Measurements from ENCODE around the gene CDC14B. TPM values are rescaled to one million over a fixed set of nuclear protein-coding genes. Genes with fewer than 3 reads are reported as not detected.
"Not testable (repeated sequence)": the region's sequence is repeated elsewhere in the genome, so short reads cannot be mapped to it uniquely, and the experiment has no call there.

Gene CDC14B
- 38.5 and 47.9 TPM in 2 replicates for total RNA-seq (2014; rRNA removed; shearing (Covaris generic))

GRCh38 chr9:96619491-96620180 is at the start of gene CDC14B:
TSS of gene CDC14B (minus strand) at chr9:96619843. CDS start at chr9:96619378, 465 bp downstream.
- no peaks in the 10 kb centered on the region for H3K36me3 ChIP-seq (replicated peaks; ENCODE audit: control insufficient read depth, insufficient read depth, low read length)
- DNase-seq = peak; percentile 93
- H3K4me3 ChIP-seq (ENCODE audit: insufficient read depth, low read depth, low read length) = peak within 1 kb of the TSS; percentile 68
- H3K27me3 ChIP-seq (ENCODE audit: control insufficient read depth, insufficient read depth, low read length) = peaks cover 11% of the 10 kb centered on the region

DNA sequence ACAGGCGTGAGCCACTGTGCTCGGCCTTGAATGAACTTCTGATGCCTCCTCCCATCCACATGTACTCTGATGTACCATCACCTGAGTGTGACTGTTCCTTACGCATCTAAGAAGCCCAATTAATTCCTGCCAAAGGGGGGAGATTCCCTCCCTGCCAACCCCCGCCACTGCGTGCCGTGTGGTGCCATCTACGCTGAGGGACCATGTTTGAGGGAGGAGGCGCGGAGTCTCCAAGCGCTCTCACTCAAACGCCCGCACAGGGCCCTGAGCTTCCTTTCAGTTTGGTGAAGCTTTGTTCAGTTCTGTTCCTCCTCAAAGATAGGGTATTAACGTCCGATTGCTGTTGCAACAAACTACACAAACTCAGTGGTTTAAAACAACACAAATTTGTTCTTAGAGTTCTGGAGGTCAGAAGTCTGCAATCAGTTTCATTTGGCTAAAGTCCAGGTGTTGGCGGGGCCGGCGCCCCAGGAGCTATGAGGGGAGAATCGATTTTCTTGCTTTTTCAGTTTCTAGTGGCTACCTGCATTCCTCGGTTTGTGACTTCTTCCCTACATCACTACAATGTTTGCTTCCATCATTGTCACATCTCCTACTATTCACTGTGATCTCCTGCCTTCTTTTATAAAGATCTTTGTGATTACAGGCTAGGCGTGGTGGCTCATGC is 49.4 kb upstream of the CDC14B start:
- H3K4me3 ChIP-seq (ENCODE audit: insufficient read depth, low read depth, low read length) = no peak overlapping the region
- no peaks in the 10 kb centered on the region for H3K36me3 ChIP-seq (replicated peaks; ENCODE audit: control insufficient read depth, insufficient read depth, low read length)
- no peaks in the 10 kb centered on the region for H3K27me3 ChIP-seq (ENCODE audit: control insufficient read depth, insufficient read depth, low read length)
- DNase-seq = no peak

GRCh38 chr9:96667363-96667728 is 47.7 kb upstream of the CDC14B start:
- DNase-seq = peak; percentile 35
- Histone ChIP-seq H3K27me3 (ENCODE audit: control insufficient read depth, insufficient read depth, low read length) (no peaks in the 10 kb centered on the region), H3K4me3 (ENCODE audit: insufficient read depth, low read depth, low read length) (no peak overlapping the region), H3K36me3 (replicated peaks; ENCODE audit: control insufficient read depth, insufficient read depth, low read length) (no peaks in the 10 kb centered on the region)

- not testable (repeated sequence) for H3K27me3 ChIP-seq (ENCODE audit: control insufficient read depth, insufficient read depth, low read length); H3K36me3 ChIP-seq (replicated peaks; ENCODE audit: control insufficient read depth, insufficient read depth, low read length); H3K4me3 ChIP-seq (ENCODE audit: insufficient read depth, low read depth, low read length)
- peak; percentile 75 for DNase-seq
These were observed 47.2 kb upstream of the CDC14B start for GRCh38 chr9:96666653-96667362.

DNA sequence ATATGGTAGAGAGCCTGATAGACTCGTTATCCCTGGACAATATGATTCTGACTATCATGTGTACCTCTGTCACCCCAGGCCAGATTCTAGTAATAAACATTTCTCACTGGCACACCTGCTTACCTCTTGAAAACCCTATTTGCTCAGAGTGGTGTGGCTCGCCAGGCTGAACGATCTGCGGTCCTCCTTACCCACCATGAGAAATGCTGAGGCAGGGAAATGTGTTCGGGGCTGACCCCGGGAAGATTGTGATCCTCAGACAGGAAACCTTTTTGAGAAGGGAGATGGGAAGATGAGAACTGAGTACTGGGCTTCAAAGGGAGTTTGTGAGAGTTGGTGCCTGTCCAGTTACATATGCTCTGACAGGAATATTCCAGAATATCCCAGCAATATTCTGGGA is 46.1 kb upstream of the CDC14B start:
- no peaks in the 10 kb centered on the region for H3K27me3 ChIP-seq (ENCODE audit: control insufficient read depth, insufficient read depth, low read length)
- no peaks in the 10 kb centered on the region for H3K36me3 ChIP-seq (replicated peaks; ENCODE audit: control insufficient read depth, insufficient read depth, low read length)
- H3K4me3 ChIP-seq (ENCODE audit: insufficient read depth, low read depth, low read length) = no peak overlapping the region
- no peak for DNase-seq

GRCh38 chr9:96663506-96664120 is 44.0 kb upstream of the CDC14B start:
- DNase-seq = no peak
- Histone ChIP-seq H3K4me3 (ENCODE audit: insufficient read depth, low read depth, low read length) (no peak overlapping the region), H3K27me3 (ENCODE audit: control insufficient read depth, insufficient read depth, low read length) (no peaks in the 10 kb centered on the region), H3K36me3 (replicated peaks; ENCODE audit: control insufficient read depth, insufficient read depth, low read length) (no peaks in the 10 kb centered on the region)

- no peak for DNase-seq
- no peaks in the 10 kb centered on the region for H3K27me3 ChIP-seq (ENCODE audit: control insufficient read depth, insufficient read depth, low read length)
- no peaks in the 10 kb centered on the region for H3K36me3 ChIP-seq (replicated peaks; ENCODE audit: control insufficient read depth, insufficient read depth, low read length)
- H3K4me3 ChIP-seq (ENCODE audit: insufficient read depth, low read depth, low read length) = no peak overlapping the region
These were observed 42.1 kb upstream of the CDC14B start for GRCh38 chr9:96661711-96662110.

DNA sequence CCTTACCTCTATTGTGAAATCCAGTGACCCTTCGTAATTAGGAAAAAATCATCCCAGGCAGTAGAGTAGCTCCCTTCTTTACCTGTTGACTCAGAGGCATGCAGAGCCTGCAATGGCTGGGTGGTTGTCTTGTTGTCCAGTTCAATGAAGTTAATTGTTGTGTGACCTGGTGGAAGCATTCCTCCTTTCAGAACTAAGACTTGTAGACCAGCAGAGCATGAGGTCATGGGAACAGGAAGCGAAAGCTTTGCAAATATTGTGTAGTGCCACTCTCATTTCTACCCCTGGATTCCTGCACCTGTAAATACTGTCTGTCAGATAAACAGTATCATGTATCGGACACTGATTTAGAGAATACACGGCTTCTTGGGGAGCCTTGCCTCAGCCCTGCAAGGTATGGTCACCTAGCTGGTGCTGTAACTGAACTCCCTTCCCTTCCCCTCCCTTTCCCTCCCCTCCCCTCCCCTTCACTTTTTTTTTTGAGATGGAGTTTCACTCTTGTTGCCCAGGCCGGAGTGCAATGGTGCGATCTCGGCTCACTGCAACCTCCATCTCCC is 41.1 kb upstream of the CDC14B start:
- H3K4me3 ChIP-seq (ENCODE audit: insufficient read depth, low read depth, low read length) = no peak overlapping the region
- no peaks in the 10 kb centered on the region for H3K36me3 ChIP-seq (replicated peaks; ENCODE audit: control insufficient read depth, insufficient read depth, low read length)
- H3K27me3 ChIP-seq (ENCODE audit: control insufficient read depth, insufficient read depth, low read length) = no peaks in the 10 kb centered on the region; the same call in 1 of the 2 replicates
- DNase-seq = no peak

DNA sequence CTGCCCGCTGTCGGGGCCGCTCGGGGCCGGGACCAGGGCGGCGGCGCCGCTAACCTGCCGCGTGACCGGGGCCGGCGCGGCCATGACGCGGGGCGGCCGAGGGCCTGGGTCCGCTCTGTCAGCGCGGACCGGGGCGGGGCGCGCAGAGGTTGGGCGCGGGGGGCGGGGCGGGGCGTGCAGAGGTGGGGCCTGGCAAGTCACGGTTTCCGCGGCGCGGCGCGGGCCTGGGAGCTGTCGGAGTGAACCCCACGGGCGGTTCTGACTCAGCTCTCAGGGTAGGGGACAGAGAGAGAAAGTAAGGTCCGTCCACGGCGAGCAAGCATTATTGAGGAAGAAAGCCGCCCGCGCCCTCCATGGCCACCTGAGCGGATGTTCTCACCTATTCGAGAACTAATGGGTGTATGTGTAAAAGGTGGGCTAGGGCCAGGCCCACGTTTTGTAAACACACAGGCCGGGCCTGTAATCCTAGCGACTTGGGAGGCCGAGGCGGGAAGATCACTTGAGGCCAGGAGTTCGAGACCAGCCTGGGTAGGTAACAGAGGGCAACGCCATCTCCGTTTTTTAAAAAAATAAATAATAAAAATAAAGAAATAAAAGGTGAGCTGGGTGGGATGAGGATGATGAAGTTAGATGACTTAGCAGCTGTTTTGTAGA is 35.7 kb upstream of the CDC14B start, which contains the start of gene PRXL2C:
Gene PRXL2C, minus strand, starts transcription at position 120 of the 654 bp plus-strand sequence. Its CDS starts 36 bp downstream, at position 84.
- H3K36me3 ChIP-seq (replicated peaks; ENCODE audit: control insufficient read depth, insufficient read depth, low read length) = no peaks in the 10 kb centered on the region
- H3K4me3 ChIP-seq (ENCODE audit: insufficient read depth, low read depth, low read length) = peak within 1 kb of the TSS; percentile 69
- no peak for DNase-seq
- H3K27me3 ChIP-seq (ENCODE audit: control insufficient read depth, insufficient read depth, low read length) = no peaks in the 10 kb centered on the region; the same call in 1 of the 2 replicates

DNA sequence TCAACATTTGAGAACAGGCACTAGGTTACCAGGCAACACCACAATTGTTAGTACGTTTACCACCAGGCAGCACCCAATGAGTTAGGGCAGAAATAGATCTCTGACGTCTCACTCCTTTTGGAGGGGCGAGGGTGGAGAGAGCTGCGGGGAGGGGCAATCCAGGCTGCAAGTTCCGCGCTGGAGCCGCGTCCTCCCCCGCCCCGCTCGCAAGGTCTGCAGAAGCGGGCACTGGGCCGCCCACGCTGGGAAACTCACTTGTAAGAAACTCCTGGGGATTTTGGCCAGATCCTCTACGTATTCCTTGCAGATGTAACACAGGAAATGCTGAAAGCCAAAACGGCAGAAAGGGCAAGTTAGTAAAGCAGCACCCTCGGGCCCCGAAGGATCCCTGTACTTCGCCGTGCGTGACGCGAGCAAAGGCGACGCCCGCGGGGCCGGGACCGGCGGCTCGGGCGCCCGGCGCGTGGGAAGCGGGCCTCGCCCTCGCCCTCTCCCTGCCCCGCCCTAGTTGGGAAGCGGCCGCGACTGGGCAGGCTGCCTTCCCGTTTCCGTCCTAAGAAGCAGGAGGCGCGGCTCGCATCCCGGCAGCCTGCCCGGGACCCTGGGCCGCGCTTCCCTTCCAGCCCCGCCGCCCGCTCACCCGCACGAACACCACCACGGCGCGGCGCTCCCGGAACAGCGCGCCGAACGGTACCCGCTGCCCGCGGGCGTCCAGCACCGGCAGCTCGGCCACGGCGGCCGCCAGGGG is 35.0 kb upstream of the CDC14B start:
- no peaks in the 10 kb centered on the region; the same call in 1 of the 2 replicates for H3K27me3 ChIP-seq (ENCODE audit: control insufficient read depth, insufficient read depth, low read length)
- DNase-seq = peak; percentile 93
- H3K4me3 ChIP-seq (ENCODE audit: insufficient read depth, low read depth, low read length) = peak overlapping the region; percentile 69
- H3K36me3 ChIP-seq (replicated peaks; ENCODE audit: control insufficient read depth, insufficient read depth, low read length) = no peaks in the 10 kb centered on the region

DNA sequence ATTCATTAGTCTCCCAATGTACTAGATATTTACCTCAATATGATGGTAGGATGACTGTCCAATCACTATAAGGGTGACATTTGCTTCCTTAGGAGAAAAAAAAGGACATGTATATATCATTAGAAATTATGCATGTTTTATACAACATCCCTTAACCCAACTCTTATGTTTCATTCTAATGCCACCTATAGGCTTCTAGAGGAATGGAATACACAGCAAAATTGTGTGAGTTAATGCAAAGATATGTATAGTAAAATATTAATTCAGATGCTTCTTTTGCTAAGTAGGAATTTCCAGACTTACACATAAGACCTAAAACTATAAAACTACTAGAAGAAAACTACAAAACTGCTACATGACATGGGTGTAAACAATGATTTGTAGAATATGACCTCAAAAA is 32.0 kb upstream of the CDC14B start:
- no peaks in the 10 kb centered on the region for H3K36me3 ChIP-seq (replicated peaks; ENCODE audit: control insufficient read depth, insufficient read depth, low read length)
- H3K27me3 ChIP-seq (ENCODE audit: control insufficient read depth, insufficient read depth, low read length) = no peaks in the 10 kb centered on the region; the same call in 1 of the 2 replicates
- no peak for DNase-seq
- H3K4me3 ChIP-seq (ENCODE audit: insufficient read depth, low read depth, low read length) = no peak overlapping the region

- no peak for DNase-seq
These were observed 30.1 kb upstream of the CDC14B start for GRCh38 chr9:96649620-96650324.

More at GRCh38 chr9:96649620-96650324, 30.1 kb upstream of the CDC14B start:
- Histone ChIP-seq H3K27me3 (ENCODE audit: control insufficient read depth, insufficient read depth, low read length) (no peaks in the 10 kb centered on the region), H3K36me3 (replicated peaks; ENCODE audit: control insufficient read depth, insufficient read depth, low read length) (no peaks in the 10 kb centered on the region), H3K4me3 (ENCODE audit: insufficient read depth, low read depth, low read length) (no peak overlapping the region)
